ENCODE data around the gene IL4. TPM values are rescaled to one million over a fixed set of nuclear protein-coding genes. Genes with fewer than 3 reads are reported as not detected.

Gene IL4
- total and polyA plus RNA-seq, 3 donors from 2014 or later = not detected

DNA sequence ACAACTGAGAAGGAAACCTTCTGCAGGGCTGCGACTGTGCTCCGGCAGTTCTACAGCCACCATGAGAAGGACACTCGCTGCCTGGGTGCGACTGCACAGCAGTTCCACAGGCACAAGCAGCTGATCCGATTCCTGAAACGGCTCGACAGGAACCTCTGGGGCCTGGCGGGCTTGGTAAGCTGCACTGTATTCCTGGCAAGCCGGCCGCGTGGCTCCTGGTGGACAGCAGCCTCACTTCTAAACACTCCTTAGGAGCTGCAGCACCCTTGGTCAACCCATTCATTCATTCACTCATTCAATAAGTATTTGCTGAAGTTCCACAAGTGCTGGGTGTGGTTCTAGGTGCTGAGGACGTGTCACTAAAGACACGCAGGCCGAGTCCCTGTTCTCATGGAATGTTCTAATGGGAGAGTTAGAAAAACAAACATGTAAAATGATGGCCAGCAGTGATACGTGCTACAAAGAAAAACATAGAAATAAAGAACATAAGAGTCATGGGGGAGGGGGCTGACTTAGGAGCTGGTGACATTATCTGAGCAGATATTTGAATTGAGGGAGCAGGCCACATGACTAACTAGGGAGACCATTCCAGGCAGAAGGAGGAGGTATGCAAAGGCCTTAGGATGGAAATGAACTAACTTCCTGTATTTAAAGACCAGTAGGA is 6.1 kb downstream of the IL4 start:
- H3K27me3 ChIP-seq = no peaks in the 10 kb centered on the region
- intact Hi-C loops (cut with DNase I; ENCODE audit: low total_unique reads) = no loop called here
- H3K4me3 ChIP-seq = no peak overlapping the region
- no peaks in the 10 kb centered on the region for H3K4me1 ChIP-seq
- H3K27ac ChIP-seq = no peak overlapping the region
- H3K36me3 ChIP-seq (ENCODE audit: low read depth, missing control alignments) = no peaks in the 10 kb centered on the region
- 92 to 99% methylated on average over 6 to 15 of the region's 15 CpGs for WGBS, 2 donors
- no peaks in the 10 kb centered on the region for H3K9me3 ChIP-seq
- DNase-seq = no peak
- no peak for TF ChIP-seq POLR2A (IDR thresholded peaks at IDR 0.05)
- TF ChIP-seq, protein P1, sequence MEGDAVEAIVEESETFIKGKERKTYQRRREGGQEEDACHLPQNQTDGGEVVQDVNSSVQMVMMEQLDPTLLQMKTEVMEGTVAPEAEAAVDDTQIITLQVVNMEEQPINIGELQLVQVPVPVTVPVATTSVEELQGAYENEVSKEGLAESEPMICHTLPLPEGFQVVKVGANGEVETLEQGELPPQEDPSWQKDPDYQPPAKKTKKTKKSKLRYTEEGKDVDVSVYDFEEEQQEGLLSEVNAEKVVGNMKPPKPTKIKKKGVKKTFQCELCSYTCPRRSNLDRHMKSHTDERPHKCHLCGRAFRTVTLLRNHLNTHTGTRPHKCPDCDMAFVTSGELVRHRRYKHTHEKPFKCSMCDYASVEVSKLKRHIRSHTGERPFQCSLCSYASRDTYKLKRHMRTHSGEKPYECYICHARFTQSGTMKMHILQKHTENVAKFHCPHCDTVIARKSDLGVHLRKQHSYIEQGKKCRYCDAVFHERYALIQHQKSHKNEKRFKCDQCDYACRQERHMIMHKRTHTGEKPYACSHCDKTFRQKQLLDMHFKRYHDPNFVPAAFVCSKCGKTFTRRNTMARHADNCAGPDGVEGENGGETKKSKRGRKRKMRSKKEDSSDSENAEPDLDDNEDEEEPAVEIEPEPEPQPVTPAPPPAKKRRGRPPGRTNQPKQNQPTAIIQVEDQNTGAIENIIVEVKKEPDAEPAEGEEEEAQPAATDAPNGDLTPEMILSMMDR (IDR thresholded peaks at IDR 0.05) = no peak

DNA sequence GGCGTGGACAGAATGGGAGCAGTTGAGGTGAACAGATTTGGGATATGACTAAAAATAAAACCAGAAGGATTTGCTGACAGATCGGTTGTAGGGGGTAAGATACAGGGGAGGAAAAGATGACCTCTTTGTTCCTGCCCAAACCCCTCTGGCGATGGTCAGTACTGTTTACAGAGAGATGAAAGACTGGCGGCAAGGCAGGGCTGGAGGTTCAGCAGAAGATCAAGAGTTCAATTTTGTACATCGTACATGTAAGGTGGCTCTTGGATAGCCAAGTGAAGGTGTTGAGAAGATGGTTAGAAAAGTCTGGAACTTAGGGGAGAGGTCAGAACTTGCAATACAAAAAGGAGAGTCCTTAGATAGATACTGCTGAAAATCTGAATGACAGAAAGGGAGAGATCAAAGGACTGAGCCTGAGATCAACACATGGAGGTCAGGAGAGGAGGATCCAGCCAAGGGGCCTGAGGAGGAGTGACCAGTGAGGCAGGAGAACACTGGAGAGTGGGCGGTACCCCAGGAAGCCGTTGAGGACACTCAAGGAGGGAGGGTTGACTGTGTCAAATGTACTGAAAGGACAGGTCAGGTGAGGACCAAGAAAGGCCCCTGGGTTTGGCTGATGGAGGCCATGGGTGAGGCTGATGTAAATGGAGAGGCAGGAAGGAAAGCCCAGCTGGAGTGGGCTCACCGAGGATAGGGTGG is 7.1 kb downstream of the IL4 start:
- Histone ChIP-seq H3K4me1 (no peaks in the 10 kb centered on the region), H3K27me3 (no peaks in the 10 kb centered on the region), H3K36me3 (ENCODE audit: low read depth, missing control alignments) (no peaks in the 10 kb centered on the region), H3K9me3 (no peaks in the 10 kb centered on the region), H3K27ac (no peak overlapping the region), H3K4me3 (no peak overlapping the region)
- 86 to 93% methylated on average over 8 of the region's 8 CpGs for WGBS, 2 donors
- intact Hi-C loops (cut with DNase I; ENCODE audit: low total_unique reads) = no loop called here
- TF ChIP-seq, protein P1 (IDR thresholded peaks at IDR 0.05) = no peak
- TF ChIP-seq POLR2A (IDR thresholded peaks at IDR 0.05) = no peak
- DNase-seq = no peak

GRCh38 chr5:132681476-132681831 is 7.7 kb downstream of the IL4 start:
- Histone ChIP-seq H3K27ac (no peak overlapping the region), H3K27me3 (no peaks in the 10 kb centered on the region), H3K36me3 (ENCODE audit: low read depth, missing control alignments) (no peaks in the 10 kb centered on the region), H3K4me3 (no peak overlapping the region), H3K4me1 (no peaks in the 10 kb centered on the region), H3K9me3 (no peaks in the 10 kb centered on the region)
- intact Hi-C loops (cut with DNase I; ENCODE audit: low total_unique reads) = no loop called here
- DNase-seq = no peak
- TF ChIP-seq POLR2A (IDR thresholded peaks at IDR 0.05) = no peak
- TF ChIP-seq, protein P1 (IDR thresholded peaks at IDR 0.05) = no peak
- WGBS, 2 donors = 88 to 90% methylated on average over 2 of the region's 2 CpGs

DNA sequence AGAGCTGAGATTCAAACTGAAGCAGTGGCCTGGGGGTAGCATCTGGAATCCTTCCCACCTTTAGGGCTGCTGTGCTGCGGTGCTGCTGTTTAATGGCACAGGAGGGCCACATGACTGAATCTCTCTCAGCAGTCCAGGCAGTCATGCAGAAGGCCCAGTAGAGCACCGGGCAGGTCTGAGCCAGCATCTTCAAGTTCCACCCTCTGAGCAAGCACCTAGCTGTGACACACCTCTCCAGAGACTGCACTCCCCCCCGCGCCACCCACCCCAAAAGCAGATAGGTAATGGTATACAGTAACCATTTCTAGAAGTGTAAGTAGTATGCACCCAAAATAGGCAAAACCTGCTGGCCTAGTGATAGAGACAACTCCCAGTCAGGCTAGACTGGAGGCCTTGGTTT is 8.2 kb downstream of the IL4 start:
- no peaks in the 10 kb centered on the region for H3K4me1 ChIP-seq
- no peak for TF ChIP-seq POLR2A (IDR thresholded peaks at IDR 0.05)
- TF ChIP-seq, protein P1 (IDR thresholded peaks at IDR 0.05) = no peak
- H3K9me3 ChIP-seq = no peaks in the 10 kb centered on the region
- H3K36me3 ChIP-seq (ENCODE audit: low read depth, missing control alignments) = no peaks in the 10 kb centered on the region
- no peak overlapping the region for H3K4me3 ChIP-seq
- intact Hi-C loops (cut with DNase I; ENCODE audit: low total_unique reads) = no loop called here
- 95 to 96% methylated on average over 4 of the region's 4 CpGs for WGBS, 2 donors
- no peak overlapping the region for H3K27ac ChIP-seq
- H3K27me3 ChIP-seq = no peaks in the 10 kb centered on the region
- DNase-seq = no peak

- no peaks in the 10 kb centered on the region for H3K9me3 ChIP-seq
- no peaks in the 10 kb centered on the region for H3K27me3 ChIP-seq
- DNase-seq = no peak
- no peaks in the 10 kb centered on the region for H3K4me1 ChIP-seq
- 89 to 93% methylated on average over 6 of the region's 6 CpGs for WGBS, 2 donors
- no peak overlapping the region for H3K27ac ChIP-seq
- H3K4me3 ChIP-seq = no peak overlapping the region
- intact Hi-C loops (cut with DNase I; ENCODE audit: low total_unique reads) = no loop called here
- no peaks in the 10 kb centered on the region for H3K36me3 ChIP-seq (ENCODE audit: low read depth, missing control alignments)
- TF ChIP-seq, protein P1 (IDR thresholded peaks at IDR 0.05) = no peak
- no peak for TF ChIP-seq POLR2A (IDR thresholded peaks at IDR 0.05)
Measured at GRCh38 chr5:132684491-132684890, 10.7 kb downstream of the IL4 start.
